ENCODE data around the gene SNW1. TPM values are rescaled to one million over a fixed set of nuclear protein-coding genes. Genes with fewer than 3 reads are reported as not detected.

SNW1 gene
- total and polyA plus RNA-seq, 2 of the 13 experiments (the other 11 are each of a cell fraction or from before 2014, with no cell fraction given), result 23.2 to 65.8 TPM

- TF ChIP-seq ZNF687 (CRISPR knock-in tag; IDR thresholded peaks at IDR 0.05) (peak; percentile 97), ZSCAN25 (CRISPR knock-in tag; IDR thresholded peaks at IDR 0.05) (no peak), KDM4B (CRISPR knock-in tag; IDR thresholded peaks at IDR 0.05) (no peak), POLR2G (IDR thresholded peaks at IDR 0.05; ENCODE audit: low read depth, low read length) (peak; percentile 89), GATAD2A (CRISPR knock-in tag; IDR thresholded peaks at IDR 0.05) (no peak), ZFY (CRISPR knock-in tag; IDR thresholded peaks at IDR 0.05) (peak; percentile 96), ARID4A (CRISPR knock-in tag; IDR thresholded peaks at IDR 0.05; ENCODE audit: borderline replicate concordance) (peak; percentile 99), CCAR2 (optimal IDR thresholded peaks at IDR 0.05; ENCODE audit: low read depth, low read length) (no peak), KLF9 (CRISPR knock-in tag; IDR thresholded peaks at IDR 0.05; ENCODE audit: low read depth) (no peak; the same call in 1 of the 2 replicates), CREB3 (CRISPR knock-in tag; IDR thresholded peaks at IDR 0.05) (no peak), HNF4A (CRISPR knock-in tag; IDR thresholded peaks at IDR 0.05) (no peak), CENPT (CRISPR knock-in tag; IDR thresholded peaks at IDR 0.05; ENCODE audit: low read depth) (no peak), ZNF136 (CRISPR knock-in tag; IDR thresholded peaks at IDR 0.05; ENCODE audit: low read depth) (peak; percentile 75; the same call in 1 of the 2 replicates), ZNF772 (CRISPR knock-in tag; IDR thresholded peaks at IDR 0.05) (peak; percentile 86; the same call in 1 of the 2 replicates), ZNF430 (CRISPR knock-in tag; IDR thresholded peaks at IDR 0.05) (peak; percentile 84; the same call in 1 of the 2 replicates), HMG20A (CRISPR knock-in tag; IDR thresholded peaks at IDR 0.05; ENCODE audit: borderline replicate concordance) (no peak), ZNF18 (CRISPR knock-in tag; IDR thresholded peaks at IDR 0.05; ENCODE audit: insufficient replicate concordance) (peak; percentile 29), ZSCAN20 (CRISPR knock-in tag; IDR thresholded peaks at IDR 0.05; ENCODE audit: borderline replicate concordance) (no peak), ZNF530 (CRISPR knock-in tag; IDR thresholded peaks at IDR 0.05; ENCODE audit: low read depth) (no peak)
Measured at GRCh38 chr14:77799863-77800730, 39.1 kb upstream of the SNW1 start, which contains the start of gene ADCK1 (continued).
